ENCODE results near the gene VPS45.

Gene VPS45

DNA sequence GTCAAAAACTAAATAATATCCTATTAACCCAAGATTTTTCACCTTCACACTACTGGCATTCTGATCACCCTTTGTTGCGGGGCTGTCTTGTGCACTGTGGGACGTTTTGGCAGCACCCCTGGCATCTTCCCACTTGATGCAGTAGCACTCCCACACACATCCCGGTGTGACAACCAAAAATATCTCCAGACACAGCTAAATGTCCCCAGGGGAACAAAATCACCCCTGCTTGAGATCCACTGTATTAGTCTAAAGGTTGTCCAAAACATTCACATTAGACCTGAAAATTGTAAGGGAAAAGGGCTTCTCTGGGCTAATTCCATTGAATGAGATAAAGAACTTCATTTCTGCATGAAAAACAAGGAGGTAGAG lies 120.0 kb downstream of the VPS45 start:
- H3K9ac ChIP-seq (ENCODE audit: low read depth, low read length): no peak overlapping the region
- no peak overlapping the region; the same call in 1 of the 2 replicates for H3K4me2 ChIP-seq (ENCODE audit: insufficient read depth, low read length)
- no peaks in the 10 kb centered on the region for H4K20me1 ChIP-seq (ENCODE audit: insufficient read depth, low read length)
- ATAC-seq (ENCODE audit: insufficient read depth, low read depth): peak; percentile 64
- no peaks in the 10 kb centered on the region for H3K79me2 ChIP-seq (ENCODE audit: insufficient read depth, low read length)
- H3K9me3 ChIP-seq (ENCODE audit: insufficient read depth, low read length, severe bottlenecking): no peaks in the 10 kb centered on the region
- H3K4me3 ChIP-seq (ENCODE audit: low read depth in 1 of 2, low read length in 2 of 2): no peak overlapping the region
- H3K27ac ChIP-seq (ENCODE audit: low read length): no peak overlapping the region
- TF ChIP-seq EZH2 (IDR thresholded peaks at IDR 0.05; ENCODE audit: borderline replicate concordance, low read depth, low read length, severe bottlenecking) (no peak), CTCF (IDR thresholded peaks at IDR 0.05; ENCODE audit: borderline replicate concordance, extremely low read depth, low read length, poor library complexity, severe bottlenecking) (peak; percentile 0)
- H3K27me3 ChIP-seq (ENCODE audit: insufficient read depth, low read length, poor library complexity): no peaks in the 10 kb centered on the region
- DNase-seq: no peak
- H2AFZ ChIP-seq (ENCODE audit: low read depth, low read length): peak overlapping the region; percentile 62; the same call in 1 of the 2 replicates
- H3K4me1 ChIP-seq (ENCODE audit: insufficient read depth, low read length): peaks cover 12% of the 10 kb centered on the region; the same call in 1 of the 2 replicates
- no peaks in the 10 kb centered on the region for H3K36me3 ChIP-seq (ENCODE audit: insufficient read depth, low read length)

- H2AFZ ChIP-seq (ENCODE audit: low read depth, low read length): no peak overlapping the region
- DNase-seq (no peak), ATAC-seq (ENCODE audit: insufficient read depth, low read depth) (no peak)
- H3K9me3 ChIP-seq (ENCODE audit: insufficient read depth, low read length, severe bottlenecking): no peaks in the 10 kb centered on the region
- no peak overlapping the region for H3K4me2 ChIP-seq (ENCODE audit: insufficient read depth, low read length)
- H3K4me3 ChIP-seq (ENCODE audit: low read depth in 1 of 2, low read length in 2 of 2): no peak overlapping the region
- no peak overlapping the region for H3K27ac ChIP-seq (ENCODE audit: low read length)
- H3K27me3 ChIP-seq (ENCODE audit: insufficient read depth, low read length, poor library complexity): no peaks in the 10 kb centered on the region
- no peaks in the 10 kb centered on the region for H3K36me3 ChIP-seq (ENCODE audit: insufficient read depth, low read length)
- H4K20me1 ChIP-seq (ENCODE audit: insufficient read depth, low read length): no peaks in the 10 kb centered on the region
- no peaks in the 10 kb centered on the region for H3K79me2 ChIP-seq (ENCODE audit: insufficient read depth, low read length)
- TF ChIP-seq CTCF (IDR thresholded peaks at IDR 0.05; ENCODE audit: borderline replicate concordance, extremely low read depth, low read length, poor library complexity, severe bottlenecking) (no peak), EZH2 (IDR thresholded peaks at IDR 0.05; ENCODE audit: borderline replicate concordance, low read depth, low read length, severe bottlenecking) (no peak)
- peaks cover 6% of the 10 kb centered on the region; the same call in 1 of the 2 replicates for H3K4me1 ChIP-seq (ENCODE audit: insufficient read depth, low read length)
- no peak overlapping the region for H3K9ac ChIP-seq (ENCODE audit: low read depth, low read length)
Measured at GRCh38 chr1:150192012-150192411, 124.4 kb downstream of the VPS45 start.

- no peak overlapping the region for H3K4me2 ChIP-seq (ENCODE audit: insufficient read depth, low read length)
- H4K20me1 ChIP-seq (ENCODE audit: insufficient read depth, low read length): no peaks in the 10 kb centered on the region
- no peak overlapping the region for H3K27ac ChIP-seq (ENCODE audit: low read length)
- H3K27me3 ChIP-seq (ENCODE audit: insufficient read depth, low read length, poor library complexity): no peaks in the 10 kb centered on the region
- no peaks in the 10 kb centered on the region for H3K36me3 ChIP-seq (ENCODE audit: insufficient read depth, low read length)
- TF ChIP-seq EZH2 (IDR thresholded peaks at IDR 0.05; ENCODE audit: borderline replicate concordance, low read depth, low read length, severe bottlenecking): no peak
- TF ChIP-seq CTCF (IDR thresholded peaks at IDR 0.05; ENCODE audit: borderline replicate concordance, extremely low read depth, low read length, poor library complexity, severe bottlenecking): no peak
- H3K9me3 ChIP-seq (ENCODE audit: insufficient read depth, low read length, severe bottlenecking): no peaks in the 10 kb centered on the region
- DNase-seq (no peak), ATAC-seq (ENCODE audit: insufficient read depth, low read depth) (no peak)
- H3K4me1 ChIP-seq (ENCODE audit: insufficient read depth, low read length): no peaks in the 10 kb centered on the region
- no peak overlapping the region for H3K4me3 ChIP-seq (ENCODE audit: low read depth in 1 of 2, low read length in 2 of 2)
- H3K9ac ChIP-seq (ENCODE audit: low read depth, low read length): no peak overlapping the region
- no peaks in the 10 kb centered on the region for H3K79me2 ChIP-seq (ENCODE audit: insufficient read depth, low read length)
- no peak overlapping the region for H2AFZ ChIP-seq (ENCODE audit: low read depth, low read length)
Measured at GRCh38 chr1:150194381-150195031, 126.9 kb downstream of the VPS45 start.
